Measurements from ENCODE around the gene AVEN. TPM values are rescaled to one million over a fixed set of nuclear protein-coding genes. Genes with fewer than 3 reads are reported as not detected.
"Not testable (repeated sequence)": the region's sequence is repeated elsewhere in the genome, so short reads cannot be mapped to it uniquely, and the experiment has no call there.

Gene AVEN
- total and polyA plus RNA-seq, 4 donors: 18.1 to 58.7 (median 27.0) TPM

DNA sequence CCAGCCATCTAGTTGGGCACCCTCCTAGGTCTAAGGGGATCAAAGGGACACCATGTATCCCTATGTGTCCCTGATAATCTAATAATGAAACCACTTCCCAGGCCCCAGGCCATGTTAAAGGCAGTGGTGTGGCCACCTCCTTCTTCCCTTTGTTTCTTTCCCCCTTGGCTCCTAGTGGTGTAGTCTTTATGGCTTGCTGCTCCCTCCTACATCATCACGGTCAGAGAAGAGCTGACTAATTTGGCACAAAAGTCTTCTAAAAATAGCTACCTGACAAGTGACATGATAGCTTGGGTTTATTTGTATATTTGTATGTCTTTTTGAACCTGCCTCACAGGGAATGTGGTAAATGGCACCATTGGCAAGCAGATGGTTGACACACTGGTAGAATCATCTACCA is 201.7 kb downstream of the AVEN start:
- no peaks in the 10 kb centered on the region for H3K27me3 ChIP-seq (ENCODE audit: control insufficient read depth in 1 of 2, insufficient read depth in 2 of 2, low read length in 1 of 2)
- WGBS, 2 donors: 80 to 96% methylated on average over 1 of the region's 1 CpG
- DNase-seq: no peak
- no peak overlapping the region for H3K4me3 ChIP-seq (ENCODE audit: low read length in 2 of 2)
- no peaks in the 10 kb centered on the region for H3K9me3 ChIP-seq (ENCODE audit: control insufficient read depth, low read length)
- no peak overlapping the region for H3K27ac ChIP-seq (ENCODE audit: low read depth in 1 of 2, low read length in 2 of 2)
- H3K36me3 ChIP-seq (ENCODE audit: control insufficient read depth in 1 of 2, insufficient read depth in 2 of 2, low read length in 1 of 2): peaks cover 0 to 4% of the 10 kb centered on the region in 2 donors
- ATAC-seq (ENCODE audit: low FRiP score): no peak
- H3K4me1 ChIP-seq (ENCODE audit: control insufficient read depth in 1 of 2, insufficient read depth in 2 of 2, low read length in 2 of 2): no peaks in the 10 kb centered on the region
- intact Hi-C loops (cut with DNase I): no loop called here

DNA sequence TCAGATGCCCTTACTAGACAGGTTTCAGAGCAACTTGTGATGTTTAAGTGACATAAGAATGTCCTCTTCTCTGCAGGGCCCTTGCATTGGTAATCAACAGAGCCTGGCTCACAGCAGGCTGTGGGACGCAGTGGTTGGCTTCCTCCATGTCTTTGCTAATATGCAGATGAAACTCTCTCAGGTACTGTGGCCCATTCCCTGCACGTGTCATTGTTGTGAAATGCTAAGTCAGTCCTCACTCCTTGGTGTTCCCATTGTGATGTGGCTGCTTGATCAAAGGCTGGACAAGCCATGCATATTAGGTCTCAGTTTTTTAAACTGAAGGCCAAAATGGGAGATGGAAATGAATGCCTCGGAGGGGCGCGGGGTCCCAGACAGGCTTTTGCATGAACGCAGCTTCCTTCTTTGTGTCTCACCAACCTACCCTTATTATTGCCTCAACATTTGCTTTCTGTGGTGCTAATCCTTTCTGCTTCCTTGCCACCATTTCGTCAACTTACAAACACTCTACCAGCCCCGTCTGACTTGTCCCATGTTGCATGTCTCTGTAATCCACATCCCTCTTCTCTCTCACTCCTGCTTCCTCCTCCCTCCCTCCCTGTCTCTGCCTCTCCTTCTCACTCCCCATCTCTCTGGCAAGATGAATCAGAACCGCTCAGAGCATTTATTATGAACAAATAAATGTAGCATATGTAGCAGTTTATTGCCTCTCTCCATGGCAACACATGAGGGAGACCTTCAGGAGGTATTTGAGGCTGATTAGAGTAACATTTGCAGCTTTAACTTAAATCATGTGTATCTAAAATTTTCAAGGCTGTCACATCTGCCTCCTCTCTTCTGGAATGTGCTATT is 203.9 kb downstream of the AVEN start:
- no peaks in the 10 kb centered on the region for H3K4me1 ChIP-seq (ENCODE audit: control insufficient read depth in 1 of 2, insufficient read depth in 2 of 2, low read length in 2 of 2)
- DNase-seq (no peak), ATAC-seq (ENCODE audit: low FRiP score) (no peak)
- peaks cover 0 to 4% of the 10 kb centered on the region in 2 donors for H3K36me3 ChIP-seq (ENCODE audit: control insufficient read depth in 1 of 2, insufficient read depth in 2 of 2, low read length in 1 of 2)
- intact Hi-C loops (cut with DNase I): no loop called here
- H3K27me3 ChIP-seq (ENCODE audit: control insufficient read depth in 1 of 2, insufficient read depth in 2 of 2, low read length in 1 of 2): no peaks in the 10 kb centered on the region
- H3K9me3 ChIP-seq (ENCODE audit: control insufficient read depth, low read length): no peaks in the 10 kb centered on the region
- H3K4me3 ChIP-seq (ENCODE audit: low read length in 2 of 2): no peak overlapping the region
- WGBS, 2 donors: 46 to 52% methylated on average over 9 of the region's 9 CpGs
- no peak overlapping the region for H3K27ac ChIP-seq (ENCODE audit: low read depth in 1 of 2, low read length in 2 of 2)

DNA sequence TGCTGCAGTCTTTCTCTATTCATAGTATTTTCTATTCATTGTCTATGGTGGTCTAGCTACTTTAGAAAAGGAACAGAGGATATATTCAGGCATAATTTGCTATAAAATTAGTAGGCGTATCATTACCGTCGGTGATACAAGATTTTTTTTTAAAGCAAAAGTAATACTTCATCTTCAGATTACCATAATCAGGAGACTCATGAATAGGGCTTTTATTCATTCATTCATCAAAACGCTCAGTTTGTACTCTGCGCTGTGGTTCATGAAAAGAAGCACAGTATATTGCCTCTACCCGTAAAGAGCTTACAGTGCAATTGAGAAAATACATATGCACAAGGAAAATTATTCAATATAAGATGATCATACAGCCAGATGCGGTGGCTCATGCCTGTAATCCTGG is 207.4 kb downstream of the AVEN start:
- no peaks in the 10 kb centered on the region for H3K27me3 ChIP-seq (ENCODE audit: control insufficient read depth in 1 of 2, insufficient read depth in 2 of 2, low read length in 1 of 2)
- no peak overlapping the region for H3K27ac ChIP-seq (ENCODE audit: low read depth in 1 of 2, low read length in 2 of 2)
- H3K36me3 ChIP-seq (ENCODE audit: control insufficient read depth in 1 of 2, insufficient read depth in 2 of 2, low read length in 1 of 2): peaks cover 0 to 2% of the 10 kb centered on the region in 2 donors
- no peak overlapping the region for H3K4me3 ChIP-seq (ENCODE audit: low read length in 2 of 2)
- intact Hi-C loops (cut with DNase I): no loop called here
- DNase-seq (no peak), ATAC-seq (ENCODE audit: low FRiP score) (no peak)
- WGBS, 2 donors: 80 to 87% methylated on average over 7 of the region's 7 CpGs
- peaks cover 3% of the 10 kb centered on the region for H3K9me3 ChIP-seq (ENCODE audit: control insufficient read depth, low read length)
- H3K4me1 ChIP-seq (ENCODE audit: control insufficient read depth in 1 of 2, insufficient read depth in 2 of 2, low read length in 2 of 2): no peaks in the 10 kb centered on the region

DNA sequence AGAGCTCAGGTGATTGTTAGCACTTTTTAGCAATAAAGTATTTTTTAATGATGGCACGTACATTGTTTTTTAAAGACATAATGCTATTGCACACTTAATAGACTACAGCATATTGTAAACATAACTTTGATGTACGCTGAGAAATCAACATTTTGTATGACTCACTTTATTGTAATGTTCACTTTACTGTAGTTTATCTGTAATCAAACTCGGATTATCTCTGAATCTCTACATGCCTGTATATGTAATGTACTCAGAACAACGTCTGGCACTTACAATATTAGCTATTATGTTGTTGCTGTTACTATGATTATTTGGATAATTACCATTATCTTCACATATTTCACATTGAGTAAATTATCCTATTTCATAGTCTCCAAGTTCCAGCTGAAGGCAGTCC is 208.7 kb downstream of the AVEN start:
- Histone ChIP-seq H3K4me1 (ENCODE audit: control insufficient read depth in 1 of 2, insufficient read depth in 2 of 2, low read length in 2 of 2) (no peaks in the 10 kb centered on the region), H3K27ac (ENCODE audit: low read depth in 1 of 2, low read length in 2 of 2) (no peak overlapping the region), H3K27me3 (ENCODE audit: control insufficient read depth in 1 of 2, insufficient read depth in 2 of 2, low read length in 1 of 2) (no peaks in the 10 kb centered on the region), H3K4me3 (ENCODE audit: low read length in 2 of 2) (no peak overlapping the region), H3K9me3 (ENCODE audit: control insufficient read depth, low read length) (peaks cover 3% of the 10 kb centered on the region), H3K36me3 (ENCODE audit: control insufficient read depth in 1 of 2, insufficient read depth in 2 of 2, low read length in 1 of 2) (peaks cover 0 to 2% of the 10 kb centered on the region in 2 donors)
- WGBS, 2 donors: 69 to 75% methylated on average over 4 of the region's 4 CpGs
- intact Hi-C loops (cut with DNase I): no loop called here
- ATAC-seq (ENCODE audit: low FRiP score): no peak
- DNase-seq: no peak

DNA sequence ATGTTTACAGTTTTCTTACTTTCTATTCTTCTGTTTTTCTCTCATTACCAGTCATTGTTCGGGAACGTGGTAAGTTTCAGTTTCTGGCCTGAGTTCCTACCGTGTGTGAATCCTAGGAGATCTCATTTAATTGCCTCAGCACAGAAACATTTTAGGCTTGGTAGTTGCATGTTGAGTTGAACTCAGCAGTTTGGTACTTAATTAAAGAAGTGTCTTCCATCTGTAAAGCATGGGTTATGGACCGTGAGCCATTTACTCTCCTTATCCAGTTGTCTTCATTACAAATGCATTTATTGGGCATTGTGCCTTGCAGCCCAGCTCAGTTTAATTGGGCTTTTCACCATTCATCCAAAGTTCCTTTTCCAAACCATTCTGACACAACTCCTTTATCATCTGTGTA is 212.8 kb downstream of the AVEN start:
- H3K36me3 ChIP-seq (ENCODE audit: control insufficient read depth in 1 of 2, insufficient read depth in 2 of 2, low read length in 1 of 2): peaks cover 0 to 2% of the 10 kb centered on the region in 2 donors
- whole genome bisulfite sequencing, 2 donors: 94 to 96% methylated on average over 4 of the region's 4 CpGs
- no peaks in the 10 kb centered on the region for H3K27me3 ChIP-seq (ENCODE audit: control insufficient read depth in 1 of 2, insufficient read depth in 2 of 2, low read length in 1 of 2)
- intact Hi-C loops (cut with DNase I): no loop called here
- H3K4me3 ChIP-seq (ENCODE audit: low read length in 2 of 2): no peak overlapping the region
- ATAC-seq (ENCODE audit: low FRiP score): no peak
- peaks cover 3% of the 10 kb centered on the region for H3K9me3 ChIP-seq (ENCODE audit: control insufficient read depth, low read length)
- no peaks in the 10 kb centered on the region for H3K4me1 ChIP-seq (ENCODE audit: control insufficient read depth in 1 of 2, insufficient read depth in 2 of 2, low read length in 2 of 2)
- H3K27ac ChIP-seq (ENCODE audit: low read depth in 1 of 2, low read length in 2 of 2): no peak overlapping the region
- DNase-seq: no peak

DNA sequence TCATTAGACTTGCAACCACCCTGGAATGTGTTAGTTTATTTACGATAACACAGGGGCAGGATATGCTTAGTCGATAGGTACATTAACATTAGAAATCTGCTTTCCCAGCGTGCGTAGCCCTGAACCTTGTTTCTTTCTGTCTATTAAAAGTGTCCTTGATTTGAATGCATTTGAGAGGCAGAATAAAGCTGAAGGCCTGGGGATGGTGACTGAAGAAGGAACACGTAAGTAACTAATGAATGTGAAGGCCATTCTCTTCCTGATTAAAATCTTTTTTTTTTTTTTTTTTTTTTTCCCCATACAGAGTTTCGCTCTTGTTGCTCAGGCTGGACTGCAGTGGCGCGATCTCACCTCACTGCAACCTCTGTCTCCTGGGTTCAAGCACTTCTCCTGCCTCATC is 213.6 kb downstream of the AVEN start:
- H3K9me3 ChIP-seq (ENCODE audit: control insufficient read depth, low read length): peaks cover 3% of the 10 kb centered on the region
- no peak overlapping the region for H3K27ac ChIP-seq (ENCODE audit: low read depth in 1 of 2, low read length in 2 of 2)
- H3K4me1 ChIP-seq (ENCODE audit: control insufficient read depth in 1 of 2, insufficient read depth in 2 of 2, low read length in 2 of 2): no peaks in the 10 kb centered on the region
- DNase-seq (no peak), ATAC-seq (ENCODE audit: low FRiP score) (no peak)
- intact Hi-C loops (cut with DNase I): no loop called here
- H3K27me3 ChIP-seq (ENCODE audit: control insufficient read depth in 1 of 2, insufficient read depth in 2 of 2, low read length in 1 of 2): no peaks in the 10 kb centered on the region
- H3K4me3 ChIP-seq (ENCODE audit: low read length in 2 of 2): no peak overlapping the region
- 93 to 94% methylated on average over 8 of the region's 8 CpGs for WGBS, 2 donors
- peaks cover 0 to 2% of the 10 kb centered on the region in 2 donors for H3K36me3 ChIP-seq (ENCODE audit: control insufficient read depth in 1 of 2, insufficient read depth in 2 of 2, low read length in 1 of 2)

DNA sequence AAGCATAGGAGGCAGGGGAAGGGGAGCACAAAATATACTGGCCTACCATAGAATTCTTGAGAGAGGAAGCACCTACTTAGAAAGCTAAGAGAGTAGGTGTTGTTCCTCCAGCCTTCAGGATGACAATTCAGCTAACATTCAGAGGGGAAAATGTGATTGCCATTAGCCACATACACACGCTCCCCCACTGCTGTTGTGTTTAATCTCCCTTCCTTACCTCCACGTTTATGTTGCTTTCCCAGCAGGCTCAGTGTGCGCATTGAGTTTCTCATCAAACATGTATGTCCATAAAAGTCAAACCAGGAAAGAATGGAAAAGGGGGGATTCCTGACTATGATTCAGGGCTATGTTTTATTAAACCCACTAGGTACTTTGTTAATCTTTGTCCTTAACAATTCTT is 215.9 kb downstream of the AVEN start:
- no peak for ATAC-seq (ENCODE audit: low FRiP score)
- Histone ChIP-seq H3K4me3 (ENCODE audit: low read length in 2 of 2) (no peak overlapping the region), H3K27me3 (ENCODE audit: control insufficient read depth in 1 of 2, insufficient read depth in 2 of 2, low read length in 1 of 2) (no peaks in the 10 kb centered on the region), H3K9me3 (ENCODE audit: control insufficient read depth, low read length) (peaks cover 3% of the 10 kb centered on the region), H3K27ac (ENCODE audit: low read depth in 1 of 2, low read length in 2 of 2) (no peak overlapping the region), H3K36me3 (ENCODE audit: control insufficient read depth in 1 of 2, insufficient read depth in 2 of 2, low read length in 1 of 2) (no peaks in the 10 kb centered on the region), H3K4me1 (ENCODE audit: control insufficient read depth in 1 of 2, insufficient read depth in 2 of 2, low read length in 2 of 2) (no peaks in the 10 kb centered on the region)
- intact Hi-C loops (cut with DNase I): no loop called here
- WGBS, 2 donors: 86 to 87% methylated on average over 3 of the region's 3 CpGs
- DNase-seq: no peak

DNA sequence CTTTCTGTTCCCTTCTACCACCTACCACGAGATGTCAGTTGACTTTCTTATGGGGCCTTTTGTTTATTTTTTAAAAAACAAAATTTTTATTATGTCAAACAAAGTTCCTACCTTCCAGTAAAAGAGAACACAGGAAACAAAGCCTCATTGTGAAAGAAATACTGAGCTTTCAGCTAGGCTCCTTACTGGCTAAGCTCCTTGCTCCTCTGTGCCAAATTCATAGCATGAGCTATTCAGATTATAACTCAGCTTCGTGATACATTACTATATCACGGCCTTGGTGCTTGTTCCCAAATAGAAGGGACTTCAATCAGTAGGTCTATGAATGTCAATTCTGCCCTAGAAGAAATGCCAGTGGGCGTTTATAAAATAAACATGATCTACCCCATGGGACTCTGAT is 216.5 kb downstream of the AVEN start:
- H3K4me3 ChIP-seq (ENCODE audit: low read length in 2 of 2): no peak overlapping the region
- DNase-seq (no peak), ATAC-seq (ENCODE audit: low FRiP score) (no peak)
- 25 to 31% methylated on average over 4 of the region's 4 CpGs for WGBS, 2 donors
- no peak overlapping the region for H3K27ac ChIP-seq (ENCODE audit: low read depth in 1 of 2, low read length in 2 of 2)
- H3K9me3 ChIP-seq (ENCODE audit: control insufficient read depth, low read length): peaks cover 3% of the 10 kb centered on the region
- no peaks in the 10 kb centered on the region for H3K27me3 ChIP-seq (ENCODE audit: control insufficient read depth in 1 of 2, insufficient read depth in 2 of 2, low read length in 1 of 2)
- intact Hi-C loops (cut with DNase I): no loop called here
- H3K4me1 ChIP-seq (ENCODE audit: control insufficient read depth in 1 of 2, insufficient read depth in 2 of 2, low read length in 2 of 2): no peaks in the 10 kb centered on the region
- peaks cover 0 to 3% of the 10 kb centered on the region in 2 donors for H3K36me3 ChIP-seq (ENCODE audit: control insufficient read depth in 1 of 2, insufficient read depth in 2 of 2, low read length in 1 of 2)

DNA sequence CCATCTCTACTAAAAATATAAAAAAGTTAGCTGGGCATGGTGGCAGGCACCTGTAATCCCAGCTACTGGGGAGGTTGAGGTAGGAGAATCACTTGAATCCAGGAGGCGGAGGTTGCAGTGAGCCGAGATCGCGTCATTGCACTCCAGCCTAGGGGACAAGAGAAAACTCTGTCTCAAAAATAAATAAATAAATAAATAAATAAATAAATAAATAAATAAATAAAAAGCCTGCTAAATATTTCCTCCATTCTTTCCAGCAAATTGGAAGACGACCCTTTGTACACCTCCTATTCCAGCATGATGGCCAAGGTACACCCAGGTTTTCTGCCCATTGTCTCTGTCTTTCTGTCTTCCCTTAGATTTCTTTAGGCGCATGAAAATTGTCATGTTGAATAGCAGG is 219.5 kb downstream of the AVEN start:
- intact Hi-C loops (cut with DNase I); H3K27me3 ChIP-seq (ENCODE audit: control insufficient read depth in 1 of 2, insufficient read depth in 2 of 2, low read length in 1 of 2); H3K9me3 ChIP-seq (ENCODE audit: control insufficient read depth, low read length); H3K36me3 ChIP-seq (ENCODE audit: control insufficient read depth in 1 of 2, insufficient read depth in 2 of 2, low read length in 1 of 2); ATAC-seq (ENCODE audit: low FRiP score); H3K4me3 ChIP-seq (ENCODE audit: low read length in 2 of 2); DNase-seq; H3K4me1 ChIP-seq (ENCODE audit: control insufficient read depth in 1 of 2, insufficient read depth in 2 of 2, low read length in 2 of 2); H3K27ac ChIP-seq (ENCODE audit: low read depth in 1 of 2, low read length in 2 of 2): not testable (repeated sequence)
- WGBS, 2 donors: 98% methylated on average over 6 of the region's 6 CpGs
